ENCODE measurements around the gene MYO3B.

MYO3B gene

GRCh38 chr2:170305711-170306110, 127.8 kb downstream of the MYO3B start:
- DNase-seq (ENCODE audit: low spot score) = no peak

- DNase-seq (ENCODE audit: low spot score) = no peak
Observed at GRCh38 chr2:170306293-170306873, 128.4 kb downstream of the MYO3B start.

GRCh38 chr2:170307052-170307451, 129.1 kb downstream of the MYO3B start:
- no peak for DNase-seq (ENCODE audit: low spot score)

GRCh38 chr2:170307555-170308351, 129.8 kb downstream of the MYO3B start:
- no peak for DNase-seq (ENCODE audit: low spot score)

GRCh38 chr2:170310876-170311502, 133.0 kb downstream of the MYO3B start:
- DNase-seq (ENCODE audit: low spot score) = no peak

- no peak for DNase-seq (ENCODE audit: low spot score)
Observed at GRCh38 chr2:170313347-170313991, 135.5 kb downstream of the MYO3B start.

GRCh38 chr2:170313992-170314348, 136.0 kb downstream of the MYO3B start:
- DNase-seq (ENCODE audit: low spot score) = no peak

GRCh38 chr2:170314744-170315447, 136.9 kb downstream of the MYO3B start:
- no peak for DNase-seq (ENCODE audit: low spot score)

- DNase-seq (ENCODE audit: low spot score) = no peak
Observed at GRCh38 chr2:170320948-170321347, 143.0 kb downstream of the MYO3B start.

- no peak for DNase-seq (ENCODE audit: low spot score)
Observed at GRCh38 chr2:170321526-170321925, 143.6 kb downstream of the MYO3B start.

GRCh38 chr2:170322140-170322766, 144.3 kb downstream of the MYO3B start:
- DNase-seq (ENCODE audit: low spot score) = no peak

- DNase-seq (ENCODE audit: low spot score) = no peak
Observed at GRCh38 chr2:170323743-170324142, 145.8 kb downstream of the MYO3B start.

- peak; percentile 70 for DNase-seq (ENCODE audit: low spot score)
Observed at GRCh38 chr2:170324640-170325046, 146.7 kb downstream of the MYO3B start.

GRCh38 chr2:170330881-170331280, 152.9 kb downstream of the MYO3B start:
- DNase-seq (ENCODE audit: low spot score) = no peak

GRCh38 chr2:170332676-170333402, 154.9 kb downstream of the MYO3B start:
- DNase-seq (ENCODE audit: low spot score) = no peak

GRCh38 chr2:170335351-170335750, 157.4 kb downstream of the MYO3B start:
- DNase-seq (ENCODE audit: low spot score) = no peak

- no peak for DNase-seq (ENCODE audit: low spot score)
Observed at GRCh38 chr2:170336408-170336807, 158.5 kb downstream of the MYO3B start.

GRCh38 chr2:170336916-170337315, 159.0 kb downstream of the MYO3B start:
- DNase-seq (ENCODE audit: low spot score) = no peak

GRCh38 chr2:170339322-170339721, 161.4 kb downstream of the MYO3B start:
- no peak for DNase-seq (ENCODE audit: low spot score)

- no peak for DNase-seq (ENCODE audit: low spot score)
Observed at GRCh38 chr2:170339750-170340692, 162.1 kb downstream of the MYO3B start.

All from iPS-NIHi11 (cell line).